NCI-H2107 (cell line): ENCODE results near the gene HSD17B13.
"Not testable (repeated sequence)": the region's sequence is repeated elsewhere in the genome, so short reads cannot be mapped to it uniquely, and the experiment has no call there.

Experiments used
- DNase-seq: peaks from one replicate; lab custom pipeline; 2025; lab: John Stamatoyannopoulos, UW

HSD17B13 gene

GRCh38 chr4:87322754-87323153, at the start of gene HSD17B13:
HSD17B13 (minus strand) TSS chr4:87322882; CDS start chr4:87322841, 41 bp downstream.
- DNase-seq: no peak

DNA sequence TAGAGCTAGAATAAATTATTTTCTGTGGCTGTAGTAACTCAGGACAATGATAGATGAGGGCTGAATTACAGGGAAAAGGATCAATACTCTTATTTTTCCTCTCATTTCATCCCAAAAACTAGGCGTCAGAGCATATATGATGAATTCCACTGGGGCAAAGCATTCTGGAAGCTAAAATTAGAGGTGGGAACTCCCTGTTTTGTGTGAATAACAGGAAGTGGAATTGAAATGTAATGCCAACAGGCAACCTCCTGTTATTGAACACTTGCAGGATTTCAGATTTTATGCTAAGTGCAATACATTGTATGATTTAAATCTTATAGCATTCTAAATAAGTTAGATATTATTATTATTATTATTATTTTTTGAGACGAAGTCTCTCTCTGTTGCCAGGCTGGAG, 47.4 kb upstream of the HSD17B13 start:
- no peak for DNase-seq

DNA sequence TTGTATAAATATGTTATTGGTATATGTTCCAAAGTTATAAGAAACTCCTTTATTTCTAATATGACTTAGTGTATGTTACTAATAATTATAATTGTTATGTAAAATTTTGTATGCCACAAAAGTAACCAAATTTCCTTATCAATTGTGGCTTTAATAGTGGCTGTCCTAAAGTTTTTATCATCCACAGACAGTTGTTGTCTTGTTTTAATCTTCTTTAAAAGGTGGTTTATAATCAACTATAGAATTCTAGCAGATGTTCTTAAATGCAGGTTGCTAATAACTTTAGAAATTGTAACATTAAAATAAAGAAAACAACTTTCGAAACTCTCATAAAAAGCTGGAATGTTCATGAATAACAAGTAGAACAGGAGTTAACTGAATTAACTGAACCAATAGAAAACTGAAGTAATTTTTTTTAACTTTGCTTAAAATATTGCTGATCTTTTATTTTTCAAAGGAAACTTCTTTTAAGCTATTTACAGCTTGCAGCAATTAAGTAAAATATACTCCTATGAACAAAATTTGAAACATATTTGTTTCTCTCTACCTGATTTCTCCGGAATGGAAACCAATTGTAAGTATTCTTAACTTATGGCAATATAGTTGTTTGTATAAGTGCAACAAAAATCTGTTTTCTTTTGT, 44.0 kb upstream of the HSD17B13 start:
- DNase-seq: no peak

GRCh38 chr4:87365348-87365747, 42.7 kb upstream of the HSD17B13 start:
- DNase-seq: no peak

GRCh38 chr4:87363552-87363951, 40.9 kb upstream of the HSD17B13 start:
- no peak for DNase-seq

GRCh38 chr4:87360338-87360935, 37.8 kb upstream of the HSD17B13 start:
- no peak for DNase-seq

DNA sequence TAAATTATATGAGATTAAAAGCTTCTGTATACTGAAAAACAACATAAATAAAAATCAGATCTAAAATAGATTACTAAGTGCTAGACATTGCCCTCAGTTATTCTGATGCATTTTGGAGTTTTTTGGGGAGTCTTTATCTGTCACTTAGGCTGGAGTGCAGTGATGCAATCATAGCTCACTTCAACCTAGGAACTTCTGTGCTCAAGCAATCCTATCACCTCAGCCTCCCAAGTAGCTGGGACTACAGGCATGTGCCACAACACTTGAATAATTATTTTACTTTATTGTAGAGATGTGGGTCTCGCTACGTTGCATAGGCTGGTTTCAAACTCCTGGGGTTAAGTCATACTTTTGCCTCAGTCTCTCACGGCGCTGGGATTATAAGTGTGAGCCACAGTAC, 36.6 kb upstream of the HSD17B13 start:
- DNase-seq: no peak

DNA sequence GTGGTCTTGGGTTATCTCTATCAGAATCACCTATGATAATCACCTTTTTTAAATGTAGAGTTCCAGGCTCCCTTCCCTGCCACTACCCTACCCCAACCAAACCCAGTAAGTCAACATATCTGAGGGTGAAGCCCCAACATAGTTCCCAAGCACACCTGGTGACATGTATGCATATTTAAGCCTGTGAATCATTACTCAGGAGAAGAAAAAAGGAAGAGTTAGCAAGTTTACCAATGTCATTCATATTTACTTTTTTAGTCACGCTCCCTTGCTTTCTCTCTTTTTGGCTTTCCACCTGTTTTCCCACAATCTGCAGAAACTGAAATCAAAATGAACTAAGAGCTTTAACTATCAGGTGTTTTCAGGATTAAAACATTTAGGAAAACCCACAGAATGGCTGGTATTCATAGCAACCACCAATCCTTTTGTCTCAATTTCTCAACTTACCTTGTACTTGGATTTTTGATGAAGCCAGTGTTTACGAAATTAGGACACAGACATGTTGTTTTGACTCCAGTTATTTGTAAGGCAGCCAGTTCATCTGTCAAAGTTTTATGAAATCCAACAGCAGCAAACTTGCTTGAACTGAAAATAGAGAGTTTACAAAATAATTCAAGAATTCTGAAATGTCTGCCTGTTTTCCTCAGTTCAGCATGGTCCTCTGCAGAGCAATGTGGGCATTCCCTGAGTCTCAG, 34.3 kb upstream of the HSD17B13 start:
- DNase-seq: no peak

DNA sequence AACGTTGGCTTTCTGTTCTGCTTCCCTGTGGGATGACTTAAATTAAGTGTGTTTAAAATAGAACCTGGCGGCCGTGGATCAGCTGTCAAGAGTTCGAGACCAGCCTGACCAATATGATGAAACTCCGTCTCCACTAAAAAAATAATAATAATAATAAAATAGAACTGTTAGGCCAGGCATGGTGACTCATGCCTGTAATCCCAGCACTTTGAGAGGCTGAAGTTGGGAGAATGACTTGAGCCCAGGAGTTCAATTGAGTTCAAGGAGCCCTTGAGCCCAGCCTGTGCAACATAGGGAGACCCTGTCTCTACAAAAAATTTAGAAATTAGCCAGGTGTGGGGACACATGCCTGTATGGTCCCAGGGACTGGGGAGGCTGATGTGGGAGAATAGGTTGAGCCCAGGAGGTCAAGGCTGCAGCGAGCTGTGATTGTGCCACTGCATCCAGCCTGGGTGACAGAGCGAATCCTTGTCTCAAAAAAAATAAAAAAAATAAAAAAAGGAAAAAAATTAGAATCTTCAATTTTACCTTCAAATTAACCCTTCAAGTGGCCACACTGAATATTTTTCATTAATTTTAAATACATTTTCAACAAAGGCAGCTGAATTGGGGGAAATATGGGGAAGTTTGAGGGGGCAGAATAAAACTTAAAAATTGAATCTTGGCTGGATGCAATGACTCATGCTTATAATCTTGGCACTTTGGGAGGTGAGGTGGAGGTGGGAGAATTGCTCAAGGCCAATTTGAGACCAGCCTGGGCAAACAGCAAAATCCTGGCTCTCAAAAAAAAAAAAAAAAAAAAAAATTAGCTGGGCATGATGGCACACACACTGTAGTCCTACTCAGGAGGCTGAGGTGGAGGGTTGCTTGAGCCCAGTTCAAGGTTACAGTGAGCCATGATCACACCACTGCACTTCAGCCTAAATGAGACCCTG, 31.8 kb upstream of the HSD17B13 start:
- DNase-seq: no peak

- DNase-seq: no peak
Observed at GRCh38 chr4:87353592-87353991, 30.9 kb upstream of the HSD17B13 start.

DNA sequence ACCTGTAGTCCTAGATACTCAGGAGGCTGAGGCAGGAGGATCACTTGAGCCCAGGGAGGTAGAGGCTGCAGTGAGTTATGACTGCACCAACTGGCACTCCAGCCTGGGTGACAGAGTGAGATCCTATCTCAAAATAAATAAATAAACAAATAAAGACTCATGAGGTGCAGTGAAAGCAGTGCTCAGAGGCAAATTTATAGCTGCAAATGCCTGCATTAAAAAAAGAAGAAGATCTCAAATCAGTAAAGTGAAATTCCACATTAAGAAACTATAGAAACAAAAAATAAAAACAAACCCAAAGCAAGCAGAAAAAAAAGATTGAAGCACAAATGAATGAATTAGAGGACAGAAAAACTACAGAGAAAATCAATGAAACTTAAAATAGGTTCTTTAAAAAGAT, 22.5 kb upstream of the HSD17B13 start:
- no peak for DNase-seq

DNA sequence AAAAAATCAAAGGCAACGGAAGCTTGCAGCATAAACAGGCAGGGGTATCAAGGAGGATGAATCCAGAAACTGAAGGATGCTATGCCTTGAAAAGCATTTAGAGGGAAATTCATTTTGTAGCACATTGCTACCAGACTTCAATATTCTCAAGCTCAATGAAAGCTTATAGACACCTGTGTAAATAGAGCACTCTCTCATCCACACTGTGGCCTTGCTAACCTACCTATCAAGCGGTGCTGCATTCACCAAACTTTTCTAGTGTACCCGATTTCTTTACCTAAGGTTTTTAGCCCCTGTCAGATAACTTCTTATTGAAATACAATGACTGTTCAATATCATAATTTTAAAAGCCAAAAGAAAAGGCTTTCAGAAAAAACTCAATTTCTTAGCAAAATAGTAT, 20.2 kb upstream of the HSD17B13 start:
- DNase-seq: no peak

GRCh38 chr4:87341954-87342635, 19.4 kb upstream of the HSD17B13 start:
- not testable (repeated sequence) for DNase-seq

GRCh38 chr4:87339440-87339839, 16.8 kb upstream of the HSD17B13 start:
- no peak for DNase-seq

- no peak for DNase-seq
Observed at GRCh38 chr4:87337361-87337760, 14.7 kb upstream of the HSD17B13 start.

DNA sequence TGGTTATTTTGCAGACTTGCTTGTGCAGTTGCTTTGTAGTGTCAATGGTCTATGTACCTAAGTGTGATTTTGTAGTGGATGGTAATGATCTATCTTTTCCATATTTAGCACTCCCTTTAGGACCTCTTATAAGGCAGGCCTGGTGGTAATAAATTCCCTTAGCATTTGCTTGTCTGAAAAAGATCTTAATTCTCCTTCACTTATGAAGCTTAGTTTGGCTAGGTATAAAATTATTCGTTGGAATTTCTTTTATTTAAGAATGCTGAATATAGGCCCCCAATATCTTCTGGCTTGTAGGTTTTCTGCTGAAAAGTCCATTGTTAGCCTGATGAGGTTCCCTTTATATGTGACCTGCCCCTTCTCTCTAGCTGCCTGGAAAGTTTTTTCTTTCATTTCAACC, 10.6 kb upstream of the HSD17B13 start:
- no peak for DNase-seq

- no peak for DNase-seq
Observed at GRCh38 chr4:87330761-87331160, 8.1 kb upstream of the HSD17B13 start.

DNA sequence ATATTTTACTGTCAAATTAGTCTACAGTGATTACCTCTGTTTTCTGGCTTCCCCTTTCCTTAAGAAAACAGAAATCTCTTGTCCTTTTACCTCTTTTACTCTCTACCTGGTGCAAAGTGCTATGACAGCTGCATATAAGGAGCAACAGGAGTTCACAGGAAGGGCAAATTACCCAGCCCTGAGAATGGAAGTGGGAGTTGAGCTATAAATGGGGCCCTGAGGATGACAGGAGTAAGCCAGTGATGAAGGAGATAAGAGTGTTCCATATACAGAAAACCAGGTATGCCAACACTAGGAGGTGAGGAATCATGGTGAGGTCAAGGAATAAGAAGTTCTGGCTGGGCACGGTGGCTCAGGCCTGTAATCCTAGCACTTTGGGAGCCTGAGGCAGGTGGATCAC, 4.5 kb upstream of the HSD17B13 start:
- DNase-seq: no peak

- DNase-seq: no peak
Observed at GRCh38 chr4:87326460-87326859, 3.8 kb upstream of the HSD17B13 start.

- no peak for DNase-seq
Observed at GRCh38 chr4:87321888-87322287, 794 bp downstream of the HSD17B13 start.

DNA sequence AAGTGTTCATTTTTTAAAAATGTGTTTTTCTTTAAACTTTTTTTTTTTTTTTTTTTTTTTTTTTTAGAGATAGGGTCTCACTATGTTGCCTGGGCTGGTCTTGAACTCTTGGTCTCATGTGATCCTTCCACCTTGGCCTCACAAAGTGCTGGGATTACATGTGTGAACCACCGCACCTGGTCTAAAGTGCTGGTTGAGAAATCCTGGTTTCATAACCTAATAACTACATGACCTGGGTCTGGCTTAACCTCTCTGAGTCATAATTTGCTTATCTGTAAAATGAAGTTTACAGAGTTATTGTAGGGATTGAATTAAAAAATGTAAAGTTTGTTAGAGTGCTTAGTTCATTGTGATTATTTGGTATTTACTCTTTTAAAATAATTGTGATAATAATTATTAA, 5.2 kb downstream of the HSD17B13 start:
- DNase-seq: no peak

DNA sequence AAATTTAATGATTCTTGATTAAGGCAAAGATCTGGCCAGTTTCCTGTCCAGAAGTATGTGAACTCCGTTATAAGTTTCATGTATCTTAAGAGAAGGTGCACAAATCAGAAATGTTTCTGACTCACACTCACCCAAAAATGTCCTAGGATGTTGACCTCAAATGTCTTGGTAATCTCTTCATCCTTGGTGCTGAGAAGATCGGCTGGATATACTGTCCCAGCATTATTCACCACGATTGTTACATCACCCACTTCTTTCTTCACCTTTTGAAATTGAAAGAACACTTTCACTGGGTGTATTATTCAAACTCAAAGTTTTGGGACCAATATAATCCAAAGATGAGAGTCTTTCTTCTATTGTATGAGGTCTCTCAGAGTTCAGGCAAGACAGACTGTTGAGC, 5.7 kb downstream of the HSD17B13 start:
- DNase-seq: no peak
